H9 (cell line): ENCODE measurements around the gene APBB3. TPM values are rescaled to one million over a fixed set of nuclear protein-coding genes. Genes with fewer than 3 reads are reported as not detected.

ENCODE experiments used
- DNase-seq: peaks from one replicate; pipeline ENCODE4 v3.0.0-alpha.2; 2017
- H2AFZ ChIP-seq: one replicate; pipeline ENCODE4 v1.6.1; 2013; ENCODE audit warnings: mild to moderate bottlenecking, low read length, control low read depth, moderate library complexity
- H2AK5ac ChIP-seq: 2 replicates; pipeline ENCODE4 v1.6.1; 2013; ENCODE audit warnings: low read length, control low read depth, mixed read lengths; ENCODE audit not compliant: insufficient read length
- H2BK120ac ChIP-seq: one replicate; pipeline ENCODE4 v1.6.1; 2013; ENCODE audit warnings: low read depth, mild to moderate bottlenecking, low read length, control low read depth, inconsistent platforms; ENCODE audit not compliant: poor library complexity, severe bottlenecking
- H2BK12ac ChIP-seq: 2 replicates; pipeline ENCODE4 v1.6.1; 2013; ENCODE audit warnings: low read length, control low read depth, mixed read lengths, low read depth; ENCODE audit not compliant: insufficient read length
- H2BK15ac ChIP-seq: 2 replicates; pipeline ENCODE4 v1.6.1; 2013; ENCODE audit warnings: low read depth, low read length, control low read depth
- H2BK20ac ChIP-seq: one replicate; pipeline ENCODE4 v1.6.1; 2013; ENCODE audit warnings: low read depth, mild to moderate bottlenecking, low read length, control low read depth, inconsistent platforms; ENCODE audit not compliant: poor library complexity, severe bottlenecking
- H2BK5ac ChIP-seq: 2 replicates; pipeline ENCODE4 v1.6.1; 2013; ENCODE audit warnings: low read length, control low read depth, mixed read lengths; ENCODE audit not compliant: insufficient read length
- H3K14ac ChIP-seq: 2 replicates; pipeline ENCODE4 v1.6.1; 2013; ENCODE audit warnings: low read length, control low read depth; ENCODE audit not compliant: insufficient read depth
- H3K18ac ChIP-seq: 2 replicates; pipeline ENCODE4 v1.6.1; 2013; ENCODE audit warnings: low read depth, mild to moderate bottlenecking, mixed read lengths, low read length, control low read depth; ENCODE audit not compliant: insufficient read length
- H3K23ac ChIP-seq: 2 replicates; pipeline ENCODE4 v1.6.1; 2013; ENCODE audit warnings: low read length, control low read depth, mixed read lengths, low read depth; ENCODE audit not compliant: insufficient read length
- H3K23me2 ChIP-seq: 2 replicates; pipeline ENCODE4 v1.6.1; 2013; ENCODE audit warnings: low read depth, mild to moderate bottlenecking, mixed read lengths, low read length, control low read depth; ENCODE audit not compliant: insufficient read length, poor library complexity, severe bottlenecking
- H3K27ac ChIP-seq: 2 replicates; pipeline ENCODE4 v1.5.1; 2013; ENCODE audit warnings: low read length, control low read depth, mixed read lengths, low read depth; ENCODE audit not compliant: insufficient read length
- H3K27me3 ChIP-seq: 2 replicates; pipeline ENCODE4 v1.6.1; 2013; ENCODE audit warnings: low read length, control low read depth, inconsistent platforms; ENCODE audit not compliant: insufficient read depth
- H3K4ac ChIP-seq: 2 replicates; pipeline ENCODE4 v1.6.1; 2013; ENCODE audit warnings: low read depth, mild to moderate bottlenecking, control low read depth, inconsistent platforms, low read length, moderate library complexity
- H3K4me1 ChIP-seq: 2 replicates; pipeline ENCODE4 v1.6.1; 2013; ENCODE audit warnings: low read length, control low read depth, inconsistent platforms; ENCODE audit not compliant: insufficient read depth
- H3K4me2 ChIP-seq: 2 replicates; pipeline ENCODE4 v1.6.1; 2013; ENCODE audit warnings: low read length, control low read depth, mixed read lengths; ENCODE audit not compliant: insufficient read length, insufficient read depth
- H3K56ac ChIP-seq: 2 replicates; pipeline ENCODE4 v1.6.1; 2013; ENCODE audit warnings: low read depth, mild to moderate bottlenecking, mixed read lengths, low read length, control low read depth; ENCODE audit not compliant: insufficient read length
- H3K79me1 ChIP-seq: 2 replicates; pipeline ENCODE4 v1.6.1; 2013; ENCODE audit warnings: low read depth, mild to moderate bottlenecking, moderate library complexity, low read length, control low read depth, inconsistent platforms; ENCODE audit not compliant: insufficient read depth, poor library complexity, severe bottlenecking
- H3K79me2 ChIP-seq: 2 replicates; pipeline ENCODE4 v1.6.1; 2013; ENCODE audit warnings: low read length, control low read depth, inconsistent platforms; ENCODE audit not compliant: insufficient read depth
- H3K9ac ChIP-seq: 2 replicates; pipeline ENCODE4 v1.6.1; 2013; ENCODE audit warnings: low read length, control low read depth, mixed read lengths; ENCODE audit not compliant: insufficient read length; ENCODE audit errors: extremely low read depth
- H3K9me3 ChIP-seq: one replicate; pipeline ENCODE4 v1.6.1; 2013; ENCODE audit warnings: low read depth, low read length, inconsistent platforms; ENCODE audit not compliant: control insufficient read depth
- H3T11ph ChIP-seq: one replicate; pipeline ENCODE4 v1.6.1; 2013; ENCODE audit warnings: mild to moderate bottlenecking, low read length, control low read depth, inconsistent platforms
- H4K20me1 ChIP-seq: one replicate; pipeline ENCODE4 v1.6.1; 2013; ENCODE audit not compliant: control insufficient read depth, insufficient read length, insufficient read depth
- H4K5ac ChIP-seq: 2 replicates; pipeline ENCODE4 v1.6.1; 2013; ENCODE audit warnings: low read depth, mild to moderate bottlenecking, mixed read lengths, low read length, control low read depth; ENCODE audit not compliant: insufficient read length
- H4K8ac ChIP-seq: replicated peaks from 2 replicates; pipeline ENCODE4 v1.6.1; 2013; ENCODE audit warnings: low read length, control low read depth, mixed read lengths, low read depth; ENCODE audit not compliant: insufficient read length
- H4K91ac ChIP-seq: 2 replicates; pipeline ENCODE4 v1.6.1; 2013; ENCODE audit warnings: low read depth, mild to moderate bottlenecking, moderate library complexity, mixed read lengths, low read length, control low read depth; ENCODE audit not compliant: insufficient read length
- H3K27ac Mint-ChIP-seq, 3 experiments: 2 replicates in 2 of 3; 3 replicates in 1 of 3; pipeline ENCODE4 v1.8.0; 2020 to 2021; ENCODE audit warnings: mixed read lengths in 3 of 3, mild to moderate bottlenecking in 1 of 3, moderate library complexity in 1 of 3
- H3K27me3 Mint-ChIP-seq: 2 replicates; pipeline ENCODE4 v1.8.0; 2021; ENCODE audit warnings: low read depth, mild to moderate bottlenecking, moderate library complexity, mixed read lengths
- H3K36me3 Mint-ChIP-seq, 3 experiments: 2 replicates in 2 of 3; 3 replicates in 1 of 3; pipeline ENCODE4 v1.8.0; 2020 to 2021; ENCODE audit warnings: low read depth in 3 of 3, mixed read lengths in 3 of 3; ENCODE audit not compliant: insufficient read depth in 1 of 3
- H3K4me1 Mint-ChIP-seq, 2 experiments: 2 replicates each; pipeline ENCODE4 v1.8.0; 2020; ENCODE audit warnings: mixed read lengths in 2 of 2
- H3K4me3 Mint-ChIP-seq, 2 experiments: 2 replicates in 1 of 2; 3 replicates in 1 of 2; pipeline ENCODE4 v1.8.0; 2020 to 2021; ENCODE audit warnings: mild to moderate bottlenecking in 2 of 2, mixed read lengths in 2 of 2, moderate library complexity in 1 of 2
- H3K9me3 Mint-ChIP-seq, 2 experiments: 2 replicates in 1 of 2; 3 replicates in 1 of 2; pipeline ENCODE4 v1.8.0; 2020; ENCODE audit warnings: mild to moderate bottlenecking in 2 of 2, mixed read lengths in 2 of 2, moderate library complexity in 1 of 2
- WGBS: extraction: QIAGEN DNeasy Blood & Tissue Kit; methylation state at CpG from one replicate; pipeline ENCODE4 v1.1.7; 2013; ENCODE audit warnings: missing lambda C conversion rate, low lambda C conversion rate, mixed read lengths; ENCODE audit not compliant: insufficient read length; ENCODE audit errors: extremely low coverage; 5-methylcytosine and 5-hydroxymethylcytosine counted together
- microRNA-seq: library from miRNA; unstranded; fragments of <30 nt; microRNA quantifications from one replicate; pipeline ENCODE4, GENCODE V29; 2020; ENCODE audit warnings: borderline microRNAs expressed
- total RNA-seq: library from RNA; stranded (reverse); gene quantifications from 2 replicates; pipeline ENCODE4 v1.2.1, GENCODE V29; 2021
- TF ChIP-seq, protein P1 (sequence below): fragments of 200-600 bp; sonication (generic); conservative IDR thresholded peaks from 3 replicates; pipeline ENCODE4 v1.8.0; 2021; ENCODE audit warnings: antibody characterized with exemption, mild to moderate bottlenecking

The APBB3 gene
- total RNA-seq, 1 experiment from 2014 or later, result 23.8 TPM

DNA sequence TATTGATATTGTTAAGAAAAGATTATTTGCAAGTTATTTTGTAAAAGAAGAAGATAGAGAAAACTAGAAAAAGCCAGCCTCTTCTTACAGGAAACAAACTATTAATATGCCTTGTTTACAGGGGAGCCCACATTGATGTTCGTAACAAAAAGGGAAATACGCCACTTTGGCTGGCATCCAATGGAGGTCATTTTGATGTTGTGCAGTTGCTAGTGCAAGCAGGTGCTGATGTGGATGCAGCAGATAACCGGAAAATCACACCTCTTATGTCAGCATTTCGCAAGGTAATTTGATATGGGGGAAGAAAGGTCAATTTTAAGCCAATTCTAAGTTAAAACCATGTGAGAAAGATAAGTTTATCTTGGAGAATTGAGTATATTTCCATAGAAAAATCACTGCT, 54.5 kb downstream of the APBB3 start:
- H4K5ac ChIP-seq, result no peak overlapping the region
- H4K8ac ChIP-seq, result no peak overlapping the region
- H2BK120ac ChIP-seq, result no peak overlapping the region
- no peak overlapping the region for H3K4me2 ChIP-seq
- no peak overlapping the region for H3K4ac ChIP-seq
- Mint-ChIP-seq H3K36me3 (peaks cover 31 to 81% (median 72%) of the 10 kb centered on the region in 3 experiments; a peak in 6 of 7 replicates), H3K27me3 (no peaks in the 10 kb centered on the region), H3K4me3 (no peak overlapping the region), H3K27ac (no peak overlapping the region), H3K9me3 (no peaks in the 10 kb centered on the region), H3K4me1 (no peaks in the 10 kb centered on the region)
- H3K9me3 ChIP-seq, result no peaks in the 10 kb centered on the region
- H3K23ac ChIP-seq, result no peak overlapping the region
- no CpG with 5 or more reads among the region's 4 CpGs for WGBS
- no peak overlapping the region for H3T11ph ChIP-seq
- no peak overlapping the region for H2BK5ac ChIP-seq
- H3K4me1 ChIP-seq, result no peaks in the 10 kb centered on the region
- H3K56ac ChIP-seq, result no peak overlapping the region
- no peak overlapping the region for H4K91ac ChIP-seq
- TF ChIP-seq, protein P1, sequence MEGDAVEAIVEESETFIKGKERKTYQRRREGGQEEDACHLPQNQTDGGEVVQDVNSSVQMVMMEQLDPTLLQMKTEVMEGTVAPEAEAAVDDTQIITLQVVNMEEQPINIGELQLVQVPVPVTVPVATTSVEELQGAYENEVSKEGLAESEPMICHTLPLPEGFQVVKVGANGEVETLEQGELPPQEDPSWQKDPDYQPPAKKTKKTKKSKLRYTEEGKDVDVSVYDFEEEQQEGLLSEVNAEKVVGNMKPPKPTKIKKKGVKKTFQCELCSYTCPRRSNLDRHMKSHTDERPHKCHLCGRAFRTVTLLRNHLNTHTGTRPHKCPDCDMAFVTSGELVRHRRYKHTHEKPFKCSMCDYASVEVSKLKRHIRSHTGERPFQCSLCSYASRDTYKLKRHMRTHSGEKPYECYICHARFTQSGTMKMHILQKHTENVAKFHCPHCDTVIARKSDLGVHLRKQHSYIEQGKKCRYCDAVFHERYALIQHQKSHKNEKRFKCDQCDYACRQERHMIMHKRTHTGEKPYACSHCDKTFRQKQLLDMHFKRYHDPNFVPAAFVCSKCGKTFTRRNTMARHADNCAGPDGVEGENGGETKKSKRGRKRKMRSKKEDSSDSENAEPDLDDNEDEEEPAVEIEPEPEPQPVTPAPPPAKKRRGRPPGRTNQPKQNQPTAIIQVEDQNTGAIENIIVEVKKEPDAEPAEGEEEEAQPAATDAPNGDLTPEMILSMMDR, result no peak
- H2AK5ac ChIP-seq, result no peak overlapping the region
- H3K14ac ChIP-seq, result no peak overlapping the region
- no peak overlapping the region for H3K18ac ChIP-seq
- no peaks in the 10 kb centered on the region for H4K20me1 ChIP-seq
- H3K27ac ChIP-seq, result no peak overlapping the region
- no peak overlapping the region for H2AFZ ChIP-seq
- H3K79me1 ChIP-seq, result no peaks in the 10 kb centered on the region
- H2BK15ac ChIP-seq, result no peak overlapping the region
- no peak for DNase-seq
- no peak overlapping the region for H2BK12ac ChIP-seq
- H3K9ac ChIP-seq, result no peak overlapping the region
- H2BK20ac ChIP-seq, result no peak overlapping the region
- no peaks in the 10 kb centered on the region for H3K23me2 ChIP-seq
- no peaks in the 10 kb centered on the region for H3K79me2 ChIP-seq
- no peaks in the 10 kb centered on the region for H3K27me3 ChIP-seq

Small RNA genes lying within 50 kb of the gene (microRNA-seq; reads per million reads assigned to microRNA genes)
- not detected for gene MIR6831

Other genes with a start within 250 kb of the APBB3 start
- 2.4 and 2.5 TPM in 2 replicates for gene HBEGF, start 218.0 kb downstream of the APBB3 start, total RNA-seq
- 0.07 TPM in 1 of 2 replicates, not detected in the other for gene SLC4A9, start 204.4 kb downstream of the APBB3 start, total RNA-seq
- gene ANKHD1, start 162.8 kb downstream of the APBB3 start, total RNA-seq, result 102 and 105 TPM in 2 replicates
- gene EIF4EBP3, start 16.9 kb downstream of the APBB3 start, total RNA-seq, result 7.7 and 10.1 TPM in 2 replicates
- 49.3 and 54.0 TPM in 2 replicates for gene SRA1, start 7.1 kb downstream of the APBB3 start, total RNA-seq
- gene SLC35A4, start 230 bp upstream of the APBB3 start, total RNA-seq, result 92.0 and 92.3 TPM in 2 replicates
- gene CD14, start 68.6 kb upstream of the APBB3 start, total RNA-seq, result 0.13 TPM in 1 of 2 replicates, not detected in the other
- 37.3 and 39.3 TPM in 2 replicates for gene TMCO6, start 74.9 kb upstream of the APBB3 start, total RNA-seq
- 84.9 and 86.6 TPM in 2 replicates for gene NDUFA2, start 83.0 kb upstream of the APBB3 start, total RNA-seq
- 75.2 and 79.3 TPM in 2 replicates for gene IK, start 83.2 kb upstream of the APBB3 start, total RNA-seq
- 24.7 and 26.6 TPM in 2 replicates for gene WDR55, start 100.3 kb upstream of the APBB3 start, total RNA-seq
- gene DND1, start 109.0 kb upstream of the APBB3 start, total RNA-seq, result 2.3 and 2.4 TPM in 2 replicates
- gene HARS1, start 126.8 kb upstream of the APBB3 start, total RNA-seq, result 70.2 and 76.3 TPM in 2 replicates
- gene HARS2, start 126.9 kb upstream of the APBB3 start, total RNA-seq, result 20.2 and 20.5 TPM in 2 replicates
- 61.0 and 61.8 TPM in 2 replicates for gene ZMAT2, start 135.8 kb upstream of the APBB3 start, total RNA-seq
- gene PCDHA1, start 221.5 kb upstream of the APBB3 start, total RNA-seq, result 0.44 and 0.61 TPM in 2 replicates
- gene PCDHA2, start 230.3 kb upstream of the APBB3 start, total RNA-seq, result 0.18 and 0.20 TPM in 2 replicates
- 0.20 TPM in 1 of 2 replicates, not detected in the other for gene PCDHA3, start 236.5 kb upstream of the APBB3 start, total RNA-seq
- 3.5 and 3.9 TPM in 2 replicates for gene PCDHA4, start 242.5 kb upstream of the APBB3 start, total RNA-seq